ENCODE measurements around the gene MAN1A1. TPM values are rescaled to one million over a fixed set of nuclear protein-coding genes. Genes with fewer than 3 reads are reported as not detected.

MAN1A1 gene
- total RNA-seq, 1 experiment from 2014 or later, result 19.7 TPM

DNA sequence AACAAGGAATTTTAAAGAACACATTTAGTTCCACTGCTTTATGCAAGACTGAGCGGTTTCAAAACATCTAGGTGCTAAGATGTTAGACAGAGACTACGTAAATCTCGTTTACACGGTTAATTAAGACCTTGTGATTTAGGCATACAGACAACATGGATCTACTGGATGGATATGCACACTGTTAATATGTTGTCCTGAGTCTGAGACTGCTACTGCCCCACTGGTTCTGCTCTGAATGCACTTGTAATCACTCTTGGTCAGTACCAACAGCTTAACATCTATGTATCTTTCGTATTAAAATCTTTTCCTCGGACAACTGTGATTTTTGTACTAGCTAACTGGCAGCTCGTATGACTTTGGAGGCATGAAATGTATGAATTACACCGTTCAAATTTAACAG, 3.1 kb downstream of the MAN1A1 start:
- no peak for DNase-seq (ENCODE audit: low read depth)

GRCh38 chr6:119345114-119345513, 4.4 kb downstream of the MAN1A1 start:
- DNase-seq (ENCODE audit: low read depth), result no peak

DNA sequence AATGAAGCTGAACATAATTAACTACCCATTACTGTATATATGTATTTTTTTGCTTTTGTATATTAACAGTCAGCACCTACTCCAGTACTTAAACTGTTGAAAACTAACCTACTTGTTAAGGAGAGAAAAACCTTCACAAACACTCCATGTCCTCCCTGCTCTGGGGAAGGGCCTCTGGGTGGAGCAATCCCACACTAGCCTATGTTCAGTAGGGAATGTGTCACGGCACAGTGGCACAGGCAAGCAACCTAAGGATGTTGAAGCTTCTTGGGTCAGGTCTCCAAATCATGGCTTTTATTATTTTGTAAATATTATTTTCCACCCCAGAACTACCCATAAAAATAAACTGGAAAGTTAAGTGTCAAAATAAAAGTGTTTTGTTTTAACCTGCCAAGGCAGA, 5.3 kb downstream of the MAN1A1 start:
- DNase-seq (ENCODE audit: low read depth), result no peak

GRCh38 chr6:119343573-119344146, 5.9 kb downstream of the MAN1A1 start:
- no peak for DNase-seq (ENCODE audit: low read depth)

DNA sequence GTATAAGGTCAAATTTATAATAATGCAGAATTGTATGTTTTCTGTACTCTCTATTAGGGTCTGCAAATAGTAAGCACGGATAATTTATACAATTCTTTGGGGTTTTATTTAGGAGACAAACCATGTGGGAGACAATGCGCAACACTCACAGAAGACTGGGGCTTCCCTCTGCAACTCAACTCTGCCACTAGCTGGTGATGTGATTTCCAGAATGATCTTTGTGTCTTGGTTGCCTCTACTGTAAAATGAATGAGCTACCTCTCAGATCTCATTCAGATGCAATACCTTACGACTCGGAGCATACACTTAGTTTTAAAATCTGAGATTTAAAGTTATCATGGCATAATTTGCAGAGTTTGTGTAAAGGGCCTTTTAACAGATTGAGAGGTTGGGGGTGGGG, 6.4 kb downstream of the MAN1A1 start:
- DNase-seq (ENCODE audit: low read depth), result no peak

- no peak for DNase-seq (ENCODE audit: low read depth)
Measured at GRCh38 chr6:119342430-119342829, 7.1 kb downstream of the MAN1A1 start.

- DNase-seq (ENCODE audit: low read depth), result no peak
Measured at GRCh38 chr6:119340796-119341487, 8.6 kb downstream of the MAN1A1 start.

DNA sequence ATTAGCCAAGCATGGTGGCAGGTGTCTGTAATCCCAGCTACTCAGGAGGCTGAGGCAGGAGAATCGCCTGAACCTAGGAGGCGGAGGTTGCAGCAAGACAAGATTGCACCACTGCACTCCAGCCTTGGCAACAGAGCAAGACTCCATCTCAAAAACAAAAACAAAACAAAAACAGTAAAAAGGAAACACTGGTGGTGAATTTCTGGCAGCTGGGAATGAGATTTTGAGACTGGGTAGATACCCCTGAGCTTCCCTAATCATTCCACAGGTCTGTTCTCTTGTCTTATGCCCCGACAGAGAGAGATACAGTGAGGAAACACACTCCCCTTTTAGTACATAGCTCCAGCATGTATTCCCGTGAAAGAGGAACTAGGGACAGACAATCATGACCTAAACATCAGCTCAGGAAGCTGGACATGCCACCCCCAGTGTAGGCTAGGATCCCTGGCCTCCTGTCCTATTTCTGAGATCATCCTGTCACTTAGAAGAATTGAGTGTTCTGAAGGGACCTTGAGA, 9.6 kb downstream of the MAN1A1 start:
- no peak for DNase-seq (ENCODE audit: low read depth)

DNA sequence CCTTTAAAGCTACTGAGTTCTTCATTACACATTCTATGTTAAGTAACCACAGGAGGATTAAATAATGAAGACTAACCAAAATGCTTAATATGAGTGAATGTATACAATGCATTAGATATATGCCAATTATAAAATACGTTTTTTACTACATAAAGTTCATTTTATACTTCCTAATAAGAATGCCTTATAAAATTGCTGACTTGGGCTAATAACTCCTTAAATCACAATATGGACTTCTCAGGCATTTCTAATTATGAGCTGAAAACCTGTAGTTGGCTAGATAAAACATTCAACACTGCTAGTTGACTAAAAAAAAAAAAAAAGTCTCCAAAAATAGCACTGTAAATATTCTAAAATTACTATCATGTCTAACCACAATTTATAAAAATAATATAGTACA, 11.8 kb downstream of the MAN1A1 start:
- no peak for DNase-seq (ENCODE audit: low read depth)

DNA sequence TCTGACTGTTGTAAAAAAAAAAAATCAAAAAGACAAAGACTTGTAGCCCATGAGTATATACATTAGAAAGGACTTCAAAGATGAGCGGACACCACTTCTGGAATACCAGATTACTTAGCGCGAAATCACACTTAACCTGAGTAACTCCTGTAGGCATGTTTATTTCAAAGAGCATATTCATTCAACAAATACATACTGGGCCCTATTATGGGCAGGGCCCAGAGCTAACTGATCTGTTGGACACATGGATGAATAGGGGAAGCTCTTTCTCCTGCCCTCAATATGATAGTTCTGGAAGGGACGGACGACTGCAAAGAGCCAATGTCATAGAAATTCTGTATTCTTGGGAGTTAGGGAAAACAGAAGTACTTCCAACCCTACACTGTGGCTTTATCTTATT, 12.3 kb downstream of the MAN1A1 start:
- no peak for DNase-seq (ENCODE audit: low read depth)

- DNase-seq (ENCODE audit: low read depth), result no peak
Measured at GRCh38 chr6:119334535-119335264, 14.9 kb downstream of the MAN1A1 start.

DNA sequence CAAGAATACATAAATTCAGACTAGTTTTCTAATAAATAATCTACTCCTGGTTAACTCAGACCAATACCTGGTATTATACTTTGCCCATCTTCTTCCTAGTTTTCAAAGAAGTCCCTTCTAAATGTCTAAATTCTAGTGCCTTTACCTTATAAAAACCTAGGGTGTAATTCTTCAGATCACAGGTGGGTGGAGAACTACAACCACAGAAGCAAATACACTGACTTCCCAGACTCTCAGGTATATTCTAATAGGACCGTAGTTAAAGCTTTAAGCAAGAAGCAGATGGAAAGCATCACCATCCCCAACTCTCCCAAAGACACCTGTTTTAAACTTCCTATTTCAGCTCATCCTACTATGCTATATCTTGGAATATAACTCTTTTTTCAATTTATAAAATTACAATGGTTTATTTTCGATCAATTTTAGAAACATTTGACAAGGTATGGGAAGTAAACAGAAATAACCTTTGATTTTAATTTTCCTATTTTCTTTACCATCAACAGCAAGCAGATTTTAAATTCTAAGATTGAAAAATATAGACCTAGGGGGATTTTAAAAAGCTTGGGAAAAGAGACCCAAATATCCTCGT, 15.8 kb downstream of the MAN1A1 start:
- DNase-seq (ENCODE audit: low read depth), result no peak

GRCh38 chr6:119333063-119333609, 16.4 kb downstream of the MAN1A1 start:
- no peak for DNase-seq (ENCODE audit: low read depth)

GRCh38 chr6:119331663-119332286, 17.8 kb downstream of the MAN1A1 start:
- no peak for DNase-seq (ENCODE audit: low read depth)

- DNase-seq (ENCODE audit: low read depth), result no peak
Measured at GRCh38 chr6:119330520-119331113, 18.9 kb downstream of the MAN1A1 start.

- DNase-seq (ENCODE audit: low read depth), result no peak
Measured at GRCh38 chr6:119329794-119330180, 19.8 kb downstream of the MAN1A1 start.

DNA sequence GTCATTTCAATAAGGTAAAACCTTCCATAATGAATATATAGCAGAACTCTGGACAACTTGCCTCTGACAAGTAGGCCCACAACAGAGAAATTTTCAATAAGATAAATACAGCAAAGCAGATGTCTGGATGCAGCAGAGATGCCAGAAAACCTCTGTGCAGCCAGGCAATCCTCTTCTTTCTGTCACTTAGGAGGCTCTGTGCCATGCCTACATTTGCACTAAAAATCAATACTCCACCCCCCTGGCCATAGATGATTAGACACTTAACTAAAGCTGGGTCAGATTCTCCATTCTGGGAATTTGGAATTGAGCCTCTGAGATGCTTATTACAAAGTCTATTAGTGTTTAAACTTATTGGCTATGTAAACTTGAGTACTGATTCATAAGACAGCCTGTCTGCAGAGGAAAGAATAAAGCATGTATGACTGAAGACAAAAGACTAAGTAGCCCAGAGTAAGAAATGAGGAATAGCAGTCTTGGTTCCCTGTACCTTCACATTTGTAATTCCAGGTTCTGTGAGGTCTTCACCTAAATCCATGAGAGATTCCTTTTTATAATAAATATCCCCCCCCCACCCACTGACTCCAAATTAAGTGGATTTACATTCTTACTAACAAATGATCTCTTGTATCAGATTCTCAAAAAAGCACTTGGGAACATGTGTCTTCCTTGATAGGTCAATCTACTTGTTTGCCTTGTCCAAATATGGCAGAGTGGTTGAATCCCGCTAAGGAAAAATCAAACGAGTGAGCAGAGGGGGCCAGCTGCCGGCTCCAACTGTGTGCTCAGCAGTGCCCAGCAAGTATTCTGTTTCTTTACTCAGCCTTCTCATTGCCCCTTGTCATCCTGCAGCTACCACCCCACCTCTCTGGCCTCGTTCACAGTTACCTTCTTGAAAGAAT, 20.4 kb downstream of the MAN1A1 start:
- DNase-seq (ENCODE audit: low read depth), result no peak

DNA sequence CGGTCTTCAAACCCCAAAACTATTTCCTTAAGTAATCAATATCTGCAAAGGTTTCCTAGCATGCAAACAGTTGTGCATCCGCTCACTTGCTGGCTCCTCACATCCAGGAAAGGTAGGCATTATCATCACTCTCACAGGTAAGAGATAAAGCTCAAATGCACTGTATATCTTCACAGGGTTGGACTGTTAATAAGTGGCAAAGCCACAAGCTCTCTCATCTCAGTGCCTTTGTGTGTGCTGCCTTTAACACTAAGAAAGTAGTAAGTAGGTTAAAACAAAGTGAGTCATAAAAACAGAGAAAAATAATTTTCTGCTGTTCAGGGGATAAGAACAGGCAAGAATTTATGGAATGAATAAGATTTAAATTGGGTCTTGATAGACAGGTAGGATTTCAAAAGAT, 21.3 kb downstream of the MAN1A1 start:
- DNase-seq (ENCODE audit: low read depth), result no peak

DNA sequence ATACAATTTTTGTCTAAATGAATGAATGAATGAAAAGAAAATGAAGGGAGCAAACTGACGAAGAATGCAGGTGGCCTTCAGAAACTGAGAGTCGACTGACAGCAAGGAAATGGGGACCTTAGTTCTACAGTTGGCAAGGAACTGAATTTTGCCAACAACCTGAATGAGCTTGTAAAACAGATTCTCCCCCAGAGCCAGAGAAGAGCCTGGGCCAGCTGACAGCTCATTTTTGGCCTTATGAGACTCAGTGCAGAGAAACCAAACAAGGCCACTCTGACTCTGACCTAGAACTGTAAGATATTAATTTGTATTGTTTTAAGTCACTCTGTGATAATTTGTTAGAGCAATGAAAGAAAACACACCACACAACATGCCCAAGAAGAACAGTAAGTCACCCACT, 21.8 kb downstream of the MAN1A1 start:
- no peak for DNase-seq (ENCODE audit: low read depth)

- no peak for DNase-seq (ENCODE audit: low read depth)
Measured at GRCh38 chr6:119326291-119327005, 23.1 kb downstream of the MAN1A1 start.
